Measurements from ENCODE around the gene GSE1.

The GSE1 gene

GRCh38 chr16:85612801-85613603 lies at the start of gene GSE1:
TSS of gene GSE1 (plus strand) at chr16:85613322. CDS start at chr16:85613392, 70 bp downstream.
- DNase-seq (ENCODE audit: low read depth in 2 of 2) = peak in 1 of 2 donors; percentile 20

GRCh38 chr16:85563515-85564276 lies 49.4 kb upstream of the GSE1 start:
- no peak for DNase-seq (ENCODE audit: low read depth in 2 of 2)

GRCh38 chr16:85564277-85565051 lies 48.7 kb upstream of the GSE1 start:
- no peak for DNase-seq (ENCODE audit: low read depth in 2 of 2)

GRCh38 chr16:85565340-85565739 lies 47.8 kb upstream of the GSE1 start:
- DNase-seq (ENCODE audit: low read depth in 2 of 2) = no peak

GRCh38 chr16:85565801-85566526 lies 47.2 kb upstream of the GSE1 start:
- no peak for DNase-seq (ENCODE audit: low read depth in 2 of 2)

GRCh38 chr16:85566561-85567100 lies 46.5 kb upstream of the GSE1 start:
- no peak for DNase-seq (ENCODE audit: low read depth in 2 of 2)

- no peak for DNase-seq (ENCODE audit: low read depth in 2 of 2)
Observed at GRCh38 chr16:85567101-85567866, 45.8 kb upstream of the GSE1 start.

- DNase-seq (ENCODE audit: low read depth in 2 of 2) = no peak
Observed at GRCh38 chr16:85567935-85568334, 45.2 kb upstream of the GSE1 start.

GRCh38 chr16:85568519-85568918 lies 44.6 kb upstream of the GSE1 start:
- DNase-seq (ENCODE audit: low read depth in 2 of 2) = no peak

GRCh38 chr16:85569039-85569614 lies 44.0 kb upstream of the GSE1 start:
- DNase-seq (ENCODE audit: low read depth in 2 of 2) = no peak

- no peak for DNase-seq (ENCODE audit: low read depth in 2 of 2)
Observed at GRCh38 chr16:85569615-85570212, 43.4 kb upstream of the GSE1 start.

- no peak for DNase-seq (ENCODE audit: low read depth in 2 of 2)
Observed at GRCh38 chr16:85570213-85570734, 42.8 kb upstream of the GSE1 start.

GRCh38 chr16:85570735-85571562 lies 42.2 kb upstream of the GSE1 start:
- no peak for DNase-seq (ENCODE audit: low read depth in 2 of 2)

GRCh38 chr16:85571563-85571812 lies 41.6 kb upstream of the GSE1 start:
- DNase-seq (ENCODE audit: low read depth in 2 of 2) = no peak

- no peak for DNase-seq (ENCODE audit: low read depth in 2 of 2)
Observed at GRCh38 chr16:85571813-85572619, 41.1 kb upstream of the GSE1 start.

GRCh38 chr16:85573045-85573695 lies 40.0 kb upstream of the GSE1 start:
- DNase-seq (ENCODE audit: low read depth in 2 of 2) = no peak

All from stimulated activated CD4-positive, alpha-beta T cell treated with anti-CD3 and anti-CD28 coated beads, Interleukin-1b, Interleukin-23, amount 100 ng/mL, for 1 hour (primary cell).